NCI-H2107 treated with DMSO at 0.1 percent for 48 hours (cell line): ENCODE measurements around the gene SLC29A4.
"Not testable (repeated sequence)": the region's sequence is repeated elsewhere in the genome, so short reads cannot be mapped to it uniquely, and the experiment has no call there.

Source experiments
- DNase-seq: peaks from one replicate; lab custom pipeline; 2025; ENCODE audit not compliant: unreplicated experiment; lab: John Stamatoyannopoulos, UW

The SLC29A4 gene

GRCh38 chr7:5295039-5296014 lies 12.6 kb downstream of the SLC29A4 start:
- no peak for DNase-seq

GRCh38 chr7:5296015-5296610 lies 13.4 kb downstream of the SLC29A4 start:
- DNase-seq: no peak

- no peak for DNase-seq
These were observed 14.0 kb downstream of the SLC29A4 start for GRCh38 chr7:5296611-5297226.

GRCh38 chr7:5300366-5300765 lies 17.6 kb downstream of the SLC29A4 start:
- no peak for DNase-seq

- DNase-seq: no peak
These were observed 19.8 kb downstream of the SLC29A4 start for GRCh38 chr7:5302577-5302976.

GRCh38 chr7:5303061-5303460 lies 20.3 kb downstream of the SLC29A4 start:
- DNase-seq: no peak

- no peak for DNase-seq
These were observed 21.1 kb downstream of the SLC29A4 start for GRCh38 chr7:5303591-5304505.

- DNase-seq: not testable (repeated sequence)
These were observed 22.3 kb downstream of the SLC29A4 start for GRCh38 chr7:5305050-5305449.

GRCh38 chr7:5307221-5308142 lies 24.7 kb downstream of the SLC29A4 start:
- DNase-seq: not testable (repeated sequence)

GRCh38 chr7:5309146-5309545 lies 26.4 kb downstream of the SLC29A4 start:
- no peak for DNase-seq

- no peak for DNase-seq
These were observed 28.2 kb downstream of the SLC29A4 start for GRCh38 chr7:5310822-5311405.

- DNase-seq: not testable (repeated sequence)
These were observed 29.7 kb downstream of the SLC29A4 start for GRCh38 chr7:5312276-5313070.

GRCh38 chr7:5313076-5313885 lies 30.5 kb downstream of the SLC29A4 start:
- not testable (repeated sequence) for DNase-seq

GRCh38 chr7:5314864-5315263 lies 32.1 kb downstream of the SLC29A4 start:
- DNase-seq: no peak

- DNase-seq: no peak
These were observed 33.0 kb downstream of the SLC29A4 start for GRCh38 chr7:5315761-5316160.

- not testable (repeated sequence) for DNase-seq
These were observed 35.9 kb downstream of the SLC29A4 start for GRCh38 chr7:5318613-5319012.

GRCh38 chr7:5320391-5320790 lies 37.6 kb downstream of the SLC29A4 start:
- no peak for DNase-seq
